Activated naive CD8-positive, alpha-beta T cell treated with anti-CD3 and anti-CD28 coated beads, Interleukin-2, amount 50 U/mL, for 24 hours (primary cell): ENCODE measurements around the gene NRG2.

Experiments
- ATAC-seq: fragments of 150-1000 bp; cut with Tn5 transposase; one replicate; pipeline ENCODE4 v1.10.0; 2021
- DNase-seq: peaks from one replicate; pipeline ENCODE4 v3.0.0; 2021
- H3K27ac Mint-ChIP-seq: one replicate; pipeline ENCODE4 v1.8.0; 2021; ENCODE audit warnings: mild to moderate bottlenecking, mixed read lengths
- H3K27me3 Mint-ChIP-seq: one replicate; pipeline ENCODE4 v1.8.0; 2021; ENCODE audit warnings: mixed read lengths
- H3K36me3 Mint-ChIP-seq: one replicate; pipeline ENCODE4 v1.8.0; 2021; ENCODE audit warnings: low read depth, mixed read lengths
- H3K4me1 Mint-ChIP-seq: one replicate; pipeline ENCODE4 v1.8.0; 2021; ENCODE audit warnings: mixed read lengths
- H3K4me3 Mint-ChIP-seq: one replicate; pipeline ENCODE4 v1.8.0; 2021; ENCODE audit warnings: mild to moderate bottlenecking, moderate library complexity, mixed read lengths
- H3K9me3 Mint-ChIP-seq: one replicate; pipeline ENCODE4 v1.8.0; 2021; ENCODE audit warnings: mixed read lengths

Gene NRG2

GRCh38 chr5:139895647-139896046 lies 147.5 kb downstream of the NRG2 start:
- no peaks in the 10 kb centered on the region for H3K9me3 Mint-ChIP-seq
- no peak overlapping the region for H3K27ac Mint-ChIP-seq
- DNase-seq (no peak), ATAC-seq (no peak)
- no peak overlapping the region for H3K4me3 Mint-ChIP-seq
- H3K4me1 Mint-ChIP-seq, result no peaks in the 10 kb centered on the region
- peaks cover 8% of the 10 kb centered on the region for H3K27me3 Mint-ChIP-seq
- no peaks in the 10 kb centered on the region for H3K36me3 Mint-ChIP-seq

GRCh38 chr5:139895046-139895445 lies 148.1 kb downstream of the NRG2 start:
- H3K27me3 Mint-ChIP-seq, result peaks cover 6% of the 10 kb centered on the region
- H3K27ac Mint-ChIP-seq, result no peak overlapping the region
- no peak overlapping the region for H3K4me3 Mint-ChIP-seq
- no peak for DNase-seq
- H3K36me3 Mint-ChIP-seq, result no peaks in the 10 kb centered on the region
- no peak for ATAC-seq
- H3K4me1 Mint-ChIP-seq, result no peaks in the 10 kb centered on the region
- no peaks in the 10 kb centered on the region for H3K9me3 Mint-ChIP-seq

- Mint-ChIP-seq H3K27me3 (peaks cover 4% of the 10 kb centered on the region), H3K9me3 (no peaks in the 10 kb centered on the region), H3K4me1 (no peaks in the 10 kb centered on the region), H3K4me3 (no peak overlapping the region), H3K36me3 (no peaks in the 10 kb centered on the region), H3K27ac (no peak overlapping the region)
- ATAC-seq (no peak), DNase-seq (no peak)
These were observed 149.2 kb downstream of the NRG2 start for GRCh38 chr5:139893873-139894272.

- peaks cover 8% of the 10 kb centered on the region for H3K27me3 Mint-ChIP-seq
- no peak for ATAC-seq
- no peak for DNase-seq
- H3K9me3 Mint-ChIP-seq, result no peaks in the 10 kb centered on the region
- H3K4me3 Mint-ChIP-seq, result no peak overlapping the region
- no peak overlapping the region for H3K27ac Mint-ChIP-seq
- H3K4me1 Mint-ChIP-seq, result no peaks in the 10 kb centered on the region
- H3K36me3 Mint-ChIP-seq, result no peaks in the 10 kb centered on the region
These were observed 153.7 kb downstream of the NRG2 start for GRCh38 chr5:139889410-139889809.

GRCh38 chr5:139888370-139888769 lies 154.7 kb downstream of the NRG2 start:
- no peaks in the 10 kb centered on the region for H3K4me1 Mint-ChIP-seq
- no peak for DNase-seq
- no peak overlapping the region for H3K27ac Mint-ChIP-seq
- H3K9me3 Mint-ChIP-seq, result no peaks in the 10 kb centered on the region
- H3K36me3 Mint-ChIP-seq, result no peaks in the 10 kb centered on the region
- peaks cover 8% of the 10 kb centered on the region for H3K27me3 Mint-ChIP-seq
- ATAC-seq, result peak; percentile 24
- H3K4me3 Mint-ChIP-seq, result no peak overlapping the region

- DNase-seq (no peak), ATAC-seq (no peak)
- Mint-ChIP-seq H3K27me3 (peaks cover 5% of the 10 kb centered on the region), H3K36me3 (no peaks in the 10 kb centered on the region), H3K27ac (no peak overlapping the region), H3K4me1 (no peaks in the 10 kb centered on the region), H3K4me3 (no peak overlapping the region), H3K9me3 (no peaks in the 10 kb centered on the region)
These were observed 156.9 kb downstream of the NRG2 start for GRCh38 chr5:139886213-139886612.

- H3K4me3 Mint-ChIP-seq, result no peak overlapping the region
- DNase-seq (no peak), ATAC-seq (no peak)
- no peaks in the 10 kb centered on the region for H3K4me1 Mint-ChIP-seq
- no peaks in the 10 kb centered on the region for H3K36me3 Mint-ChIP-seq
- H3K9me3 Mint-ChIP-seq, result no peaks in the 10 kb centered on the region
- peaks cover 5% of the 10 kb centered on the region for H3K27me3 Mint-ChIP-seq
- no peak overlapping the region for H3K27ac Mint-ChIP-seq
These were observed 157.3 kb downstream of the NRG2 start for GRCh38 chr5:139885857-139886208.

GRCh38 chr5:139885172-139885856 lies 157.8 kb downstream of the NRG2 start:
- DNase-seq (no peak), ATAC-seq (no peak)
- Mint-ChIP-seq H3K27me3 (peaks cover 5% of the 10 kb centered on the region), H3K27ac (no peak overlapping the region), H3K4me3 (no peak overlapping the region), H3K4me1 (no peaks in the 10 kb centered on the region), H3K36me3 (no peaks in the 10 kb centered on the region), H3K9me3 (no peaks in the 10 kb centered on the region)

- ATAC-seq (no peak), DNase-seq (no peak)
- no peak overlapping the region for H3K4me3 Mint-ChIP-seq
- H3K27me3 Mint-ChIP-seq, result peaks cover 5% of the 10 kb centered on the region
- H3K4me1 Mint-ChIP-seq, result no peaks in the 10 kb centered on the region
- H3K27ac Mint-ChIP-seq, result no peak overlapping the region
- H3K36me3 Mint-ChIP-seq, result no peaks in the 10 kb centered on the region
- no peaks in the 10 kb centered on the region for H3K9me3 Mint-ChIP-seq
These were observed 158.4 kb downstream of the NRG2 start for GRCh38 chr5:139884734-139885133.

- ATAC-seq, result no peak
- H3K4me3 Mint-ChIP-seq, result no peak overlapping the region
- H3K27me3 Mint-ChIP-seq, result peaks cover 5% of the 10 kb centered on the region
- H3K36me3 Mint-ChIP-seq, result no peaks in the 10 kb centered on the region
- H3K9me3 Mint-ChIP-seq, result no peaks in the 10 kb centered on the region
- no peak overlapping the region for H3K27ac Mint-ChIP-seq
- H3K4me1 Mint-ChIP-seq, result no peaks in the 10 kb centered on the region
- no peak for DNase-seq
These were observed 159.0 kb downstream of the NRG2 start for GRCh38 chr5:139884144-139884543.

- H3K36me3 Mint-ChIP-seq, result no peaks in the 10 kb centered on the region
- H3K27me3 Mint-ChIP-seq, result peaks cover 5% of the 10 kb centered on the region
- DNase-seq (no peak), ATAC-seq (no peak)
- no peaks in the 10 kb centered on the region for H3K4me1 Mint-ChIP-seq
- H3K9me3 Mint-ChIP-seq, result no peaks in the 10 kb centered on the region
- H3K4me3 Mint-ChIP-seq, result no peak overlapping the region
- no peak overlapping the region for H3K27ac Mint-ChIP-seq
These were observed 160.0 kb downstream of the NRG2 start for GRCh38 chr5:139882961-139883539.

- no peak overlapping the region for H3K27ac Mint-ChIP-seq
These were observed 160.8 kb downstream of the NRG2 start for GRCh38 chr5:139882316-139882715.

GRCh38 chr5:139881143-139881733 lies 161.9 kb downstream of the NRG2 start:
- Mint-ChIP-seq H3K9me3 (no peaks in the 10 kb centered on the region), H3K36me3 (no peaks in the 10 kb centered on the region), H3K27me3 (peaks cover 5% of the 10 kb centered on the region), H3K4me1 (no peaks in the 10 kb centered on the region), H3K27ac (no peak overlapping the region), H3K4me3 (no peak overlapping the region)
- ATAC-seq (no peak), DNase-seq (no peak)

More at GRCh38 chr5:139882316-139882715, 160.8 kb downstream of the NRG2 start:
- no peaks in the 10 kb centered on the region for H3K9me3 Mint-ChIP-seq
- peaks cover 5% of the 10 kb centered on the region for H3K27me3 Mint-ChIP-seq
- H3K4me3 Mint-ChIP-seq, result no peak overlapping the region
- H3K36me3 Mint-ChIP-seq, result no peaks in the 10 kb centered on the region
- no peak for ATAC-seq
- H3K4me1 Mint-ChIP-seq, result no peaks in the 10 kb centered on the region
- DNase-seq, result no peak

GRCh38 chr5:139880416-139881142 lies 162.5 kb downstream of the NRG2 start:
- Mint-ChIP-seq H3K4me3 (no peak overlapping the region), H3K36me3 (no peaks in the 10 kb centered on the region), H3K27me3 (peaks cover 5% of the 10 kb centered on the region), H3K4me1 (no peaks in the 10 kb centered on the region), H3K9me3 (no peaks in the 10 kb centered on the region), H3K27ac (no peak overlapping the region)
- DNase-seq, result no peak
- ATAC-seq, result no peak

GRCh38 chr5:139878093-139878492 lies 165.0 kb downstream of the NRG2 start:
- ATAC-seq, result no peak
- H3K36me3 Mint-ChIP-seq, result no peaks in the 10 kb centered on the region
- H3K4me3 Mint-ChIP-seq, result no peak overlapping the region
- H3K4me1 Mint-ChIP-seq, result no peaks in the 10 kb centered on the region
- H3K27me3 Mint-ChIP-seq, result peaks cover 2% of the 10 kb centered on the region
- H3K9me3 Mint-ChIP-seq, result no peaks in the 10 kb centered on the region
- no peak for DNase-seq
- H3K27ac Mint-ChIP-seq, result no peak overlapping the region
